ENCODE data around the gene MPV17L2.
"Not testable (repeated sequence)": the region's sequence is repeated elsewhere in the genome, so short reads cannot be mapped to it uniquely, and the experiment has no call there.

Gene MPV17L2

DNA sequence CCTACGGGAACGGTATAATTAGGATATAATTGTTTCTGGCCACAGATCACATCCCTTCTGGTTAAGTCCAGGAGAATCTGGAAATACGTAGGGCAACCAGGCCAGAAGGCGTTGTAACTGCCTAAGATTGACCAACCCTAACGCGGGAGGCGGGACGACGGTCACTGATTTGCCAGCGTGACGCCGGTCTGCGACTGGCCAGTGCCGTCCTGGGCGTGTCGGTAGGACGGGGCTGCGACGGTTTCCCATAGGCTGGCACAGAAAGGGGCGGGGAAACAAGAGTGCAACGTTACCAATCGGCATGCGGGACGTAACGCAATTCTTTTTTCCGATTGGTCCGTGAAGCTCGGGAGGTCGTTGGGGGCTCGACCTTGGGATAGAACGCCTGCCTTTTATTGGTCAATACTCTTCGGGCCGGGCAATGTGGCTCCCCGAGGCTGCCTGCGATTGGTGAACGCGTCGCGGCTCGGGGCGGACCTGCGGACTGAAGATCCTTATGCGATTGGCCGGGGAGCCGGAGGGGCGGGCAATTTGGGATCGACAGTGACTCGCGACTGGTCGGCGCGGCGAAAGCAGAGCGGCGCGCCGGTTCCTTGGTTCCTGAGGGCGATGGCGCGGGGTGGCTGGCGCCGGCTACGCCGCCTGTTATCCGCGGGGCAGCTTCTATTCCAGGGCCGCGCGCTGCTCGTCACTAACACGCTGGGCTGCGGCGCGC is at the start of gene MPV17L2:
TSS of gene MPV17L2 (plus strand) at position 546 of the 715 bp plus-strand sequence. CDS start at position 610, 64 bp downstream.
- peak; percentile 99 to 100 for DNase-seq

DNA sequence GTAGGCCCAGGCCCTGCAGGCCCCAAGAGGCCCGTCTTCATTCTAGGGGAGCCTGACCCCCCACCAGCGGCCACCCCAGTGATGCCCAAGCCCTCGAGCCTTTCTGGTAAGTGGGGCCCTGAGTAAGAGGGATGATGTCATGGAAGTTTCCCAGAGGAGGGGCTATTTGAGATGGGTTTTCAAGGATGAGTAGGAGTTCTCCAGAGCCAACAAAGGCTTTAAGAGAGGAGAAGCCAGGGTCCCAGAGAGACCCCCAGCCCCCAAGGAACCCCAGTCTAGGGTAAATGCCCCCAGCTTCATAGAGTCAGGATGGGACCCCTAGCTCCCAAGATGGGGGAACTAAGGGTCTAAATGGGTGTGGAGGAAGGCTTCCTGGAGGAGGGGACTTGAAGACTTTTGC is 49.1 kb upstream of the MPV17L2 start:
- no peak for DNase-seq

DNA sequence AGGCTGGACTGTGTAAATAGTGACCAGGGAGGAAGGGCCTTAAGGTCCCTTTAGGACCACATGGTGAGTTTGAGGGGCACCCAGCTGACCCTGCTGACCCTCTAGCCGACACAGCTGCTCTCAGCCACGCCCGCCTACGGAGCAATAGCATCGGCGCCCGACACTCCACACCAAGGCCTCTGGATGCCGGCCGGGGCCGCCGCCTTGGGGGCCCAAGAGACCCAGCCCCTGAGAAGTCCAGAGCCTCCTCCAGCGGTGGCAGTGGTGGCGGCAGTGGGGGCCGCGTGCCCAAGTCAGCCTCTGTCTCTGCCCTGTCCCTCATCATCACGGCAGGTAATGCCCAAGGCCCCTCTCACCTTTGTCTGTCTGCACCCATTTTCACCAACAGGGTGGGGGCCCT is 48.7 kb upstream of the MPV17L2 start:
- no peak for DNase-seq

DNA sequence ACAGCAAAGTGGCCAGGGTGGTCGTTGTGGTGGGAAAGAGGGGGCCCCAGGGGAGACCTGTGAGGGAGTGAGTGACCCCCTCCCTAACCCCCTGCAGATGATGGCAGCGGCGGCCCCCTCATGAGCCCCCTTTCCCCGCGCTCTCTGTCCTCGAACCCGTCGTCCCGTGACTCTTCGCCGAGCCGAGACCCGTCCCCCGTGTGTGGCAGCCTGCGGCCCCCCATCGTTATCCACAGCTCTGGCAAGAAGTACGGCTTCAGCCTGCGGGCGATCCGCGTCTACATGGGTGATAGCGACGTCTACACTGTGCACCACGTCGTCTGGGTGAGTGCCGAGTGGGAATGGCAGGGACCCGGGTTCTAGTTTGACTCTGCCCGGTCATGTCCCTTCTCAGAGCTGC is 48.1 kb upstream of the MPV17L2 start:
- DNase-seq = no peak

DNA sequence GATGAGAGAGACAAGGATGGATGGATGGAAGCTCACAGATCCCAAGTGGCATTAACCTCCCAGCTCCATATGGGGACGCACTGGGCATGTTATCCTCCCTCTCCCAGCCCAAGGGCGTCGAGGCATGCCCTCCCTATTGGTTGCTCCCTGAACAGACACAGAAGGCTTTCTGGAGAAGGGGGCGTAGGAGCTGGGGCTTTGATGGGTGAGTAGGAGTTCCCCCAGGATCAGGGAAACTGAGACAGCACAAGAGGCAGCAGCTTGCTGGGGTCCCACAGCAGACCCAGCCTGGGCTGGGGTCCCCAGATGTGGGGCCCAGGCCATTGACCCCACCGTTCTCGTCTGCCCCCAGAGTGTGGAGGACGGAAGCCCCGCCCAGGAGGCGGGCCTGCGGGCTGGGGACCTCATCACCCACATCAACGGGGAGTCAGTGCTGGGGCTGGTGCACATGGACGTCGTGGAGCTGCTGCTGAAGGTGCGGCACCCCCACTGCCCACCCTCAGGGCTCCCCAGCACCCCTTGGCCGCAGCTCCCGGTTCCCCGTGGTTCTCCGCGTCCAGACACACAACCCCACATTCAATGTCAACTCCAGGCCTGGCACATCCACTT is 47.5 kb upstream of the MPV17L2 start:
- no peak for DNase-seq

DNA sequence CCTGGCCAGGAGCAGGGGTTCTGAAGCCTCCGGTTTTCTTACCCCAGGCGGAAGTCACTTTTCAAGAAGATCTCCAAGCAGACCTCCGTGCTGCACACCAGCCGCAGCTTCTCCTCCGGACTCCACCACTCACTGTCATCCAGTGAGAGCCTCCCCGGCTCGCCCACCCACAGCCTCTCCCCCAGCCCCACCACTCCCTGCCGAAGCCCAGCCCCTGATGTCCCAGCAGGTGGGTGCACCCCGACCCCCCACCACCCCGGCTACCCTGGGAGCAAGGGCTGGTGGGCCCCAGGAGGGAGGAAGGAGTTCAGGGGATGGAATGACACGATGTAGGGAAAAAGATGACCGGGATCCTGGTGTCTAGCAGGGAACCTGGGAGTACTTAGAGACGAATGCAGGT is 45.6 kb upstream of the MPV17L2 start:
- DNase-seq = no peak

DNA sequence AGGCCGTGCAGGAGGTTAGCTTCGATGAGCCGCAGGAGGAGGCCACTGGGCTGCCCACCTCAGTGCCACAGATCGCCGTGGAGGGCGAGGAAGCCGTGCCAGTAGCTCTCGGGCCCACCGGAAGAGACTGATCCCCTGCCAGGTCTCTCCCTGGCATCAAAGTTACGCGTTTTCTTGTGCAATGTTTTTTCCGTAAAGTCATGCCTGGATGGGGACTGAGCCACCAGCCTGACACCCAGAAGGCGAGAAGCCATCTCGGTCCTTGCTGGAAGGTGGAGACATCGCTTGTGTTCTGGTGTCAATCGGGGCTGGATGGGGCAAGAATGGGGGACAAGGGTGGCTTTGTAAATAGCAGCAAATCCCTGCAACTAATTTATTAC is 43.4 kb upstream of the MPV17L2 start:
- no peak for DNase-seq

DNA sequence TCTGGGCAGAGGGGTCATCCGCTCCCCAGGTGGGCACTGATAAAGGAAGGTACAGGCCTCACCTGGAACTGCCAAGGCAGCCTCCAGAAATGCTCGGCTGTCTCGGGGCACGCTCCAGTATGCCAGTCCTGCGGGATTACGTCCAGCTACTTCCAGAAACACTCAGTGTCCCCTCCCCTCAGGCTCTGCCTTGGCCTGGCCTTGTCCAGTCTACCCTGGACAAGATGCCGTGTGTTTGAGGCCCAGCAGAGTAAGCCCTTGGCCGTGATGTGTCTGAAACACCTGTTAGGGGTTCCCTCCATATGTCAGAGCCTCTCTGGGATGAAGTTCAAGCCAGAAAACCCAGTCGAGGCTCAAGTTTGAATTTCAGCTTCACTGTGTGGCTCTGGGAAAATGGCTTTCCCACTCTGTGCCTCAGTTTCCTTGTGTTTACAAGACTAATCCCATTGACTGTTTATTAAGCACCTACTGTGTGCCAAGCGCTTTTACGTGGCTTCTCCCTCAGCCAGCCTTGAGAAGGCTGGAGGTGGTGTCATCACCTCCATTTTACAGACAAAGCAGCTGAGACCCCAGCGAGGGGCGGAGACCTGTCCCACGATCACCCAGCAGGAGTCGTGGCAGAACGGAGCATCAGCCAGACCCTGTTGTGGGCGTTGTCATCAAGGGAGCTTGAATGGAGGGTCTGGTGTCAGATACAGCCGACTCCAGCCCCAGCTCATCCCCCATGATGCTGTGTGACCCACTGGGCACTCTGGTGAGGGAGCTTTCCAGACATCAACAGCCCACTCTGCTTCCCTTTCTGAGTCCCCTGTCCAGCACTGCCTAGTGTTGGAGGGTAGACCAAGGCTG is 42.0 kb upstream of the MPV17L2 start:
- DNase-seq = no peak

DNA sequence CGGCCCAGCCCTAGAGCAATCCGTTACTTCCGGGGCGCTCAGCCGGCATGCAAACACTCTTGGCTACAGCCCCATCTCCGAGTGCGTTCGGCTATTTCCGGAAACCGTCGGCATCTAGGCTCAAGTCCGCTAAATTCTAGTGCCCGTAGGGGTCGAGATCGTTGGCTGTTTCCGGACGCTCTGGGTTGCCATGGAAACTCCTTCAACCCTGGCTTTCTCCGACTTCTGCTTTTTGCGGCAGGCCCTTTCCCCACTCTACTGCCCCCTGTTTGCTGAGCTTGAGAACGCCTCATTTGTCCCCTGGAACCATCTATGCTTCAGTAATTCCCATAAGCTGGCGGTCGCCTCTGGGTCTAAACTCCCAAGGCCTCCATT is 40.6 kb upstream of the MPV17L2 start:
- peak; percentile 95 to 96 for DNase-seq

DNA sequence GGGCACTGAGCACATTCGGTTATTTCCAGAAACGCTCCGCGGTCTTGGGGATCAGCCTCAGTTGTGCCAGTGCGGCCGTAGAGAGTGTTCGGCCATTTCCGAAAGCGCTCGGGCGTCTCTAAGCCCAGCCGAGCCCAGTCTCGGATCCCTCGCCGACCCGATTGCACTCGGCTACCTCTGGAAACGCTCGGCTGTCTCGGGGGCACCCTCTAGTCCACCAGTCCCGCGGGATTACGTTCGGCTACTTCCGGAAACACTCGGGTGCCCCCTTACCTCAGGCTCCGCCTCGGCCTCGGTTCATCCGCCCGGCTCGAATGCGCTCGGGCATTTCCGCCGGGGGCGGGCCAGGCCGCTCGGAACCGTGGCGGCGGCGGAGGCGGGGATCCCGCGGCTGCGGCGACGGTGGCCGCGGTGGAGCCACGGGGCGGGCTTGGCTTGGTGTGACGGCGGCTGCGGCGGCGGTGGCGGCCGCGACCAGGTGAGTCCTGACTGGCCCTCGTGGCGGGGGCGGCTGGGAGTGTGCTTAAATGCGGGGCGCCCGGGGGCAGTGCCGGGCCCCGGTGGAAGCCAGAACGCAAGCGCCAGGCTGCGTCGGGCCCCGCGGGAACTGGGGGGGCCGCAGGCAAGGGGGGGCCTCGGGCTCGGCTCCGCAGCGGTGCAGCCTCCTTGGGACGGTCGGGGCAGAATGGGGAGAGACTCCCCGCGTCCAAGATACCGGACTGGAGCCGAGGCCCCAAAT is 40.0 kb upstream of the MPV17L2 start, which contains the start of gene PIK3R2:
TSS of gene PIK3R2 (plus strand) at position 347 of the 739 bp plus-strand sequence. CDS start 2,717 bp downstream, outside the sequence.
- peak; percentile 98 to 99 for DNase-seq

DNA sequence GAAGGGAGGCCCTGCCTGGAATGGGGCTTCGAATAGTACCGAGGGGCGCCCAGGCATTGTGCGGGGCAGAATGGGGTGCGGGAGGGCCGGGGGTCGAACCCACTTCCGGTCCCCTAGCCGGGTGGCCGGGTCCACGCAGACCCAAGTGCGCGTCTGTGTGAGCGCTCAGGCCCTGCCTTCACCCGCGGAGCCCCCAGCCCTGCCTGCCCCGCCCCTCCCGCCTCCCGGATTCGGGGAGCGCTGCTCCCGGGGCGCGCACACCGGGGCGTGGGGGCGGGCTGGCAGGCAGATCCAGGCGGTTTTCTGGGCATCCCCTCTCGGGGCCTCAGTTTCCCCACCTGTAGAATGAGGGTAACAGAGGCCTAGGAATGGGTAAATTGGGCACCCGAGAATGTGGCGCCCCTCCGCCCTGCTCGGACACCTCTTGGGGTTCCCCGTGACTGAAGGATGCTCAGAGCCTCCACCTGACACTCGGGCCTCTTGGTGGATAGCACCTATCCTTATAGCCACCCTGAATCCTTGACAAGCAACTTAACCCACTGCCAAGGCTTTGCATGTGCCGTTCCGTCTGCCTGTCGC is 39.4 kb upstream of the MPV17L2 start:
- no peak for DNase-seq

DNA sequence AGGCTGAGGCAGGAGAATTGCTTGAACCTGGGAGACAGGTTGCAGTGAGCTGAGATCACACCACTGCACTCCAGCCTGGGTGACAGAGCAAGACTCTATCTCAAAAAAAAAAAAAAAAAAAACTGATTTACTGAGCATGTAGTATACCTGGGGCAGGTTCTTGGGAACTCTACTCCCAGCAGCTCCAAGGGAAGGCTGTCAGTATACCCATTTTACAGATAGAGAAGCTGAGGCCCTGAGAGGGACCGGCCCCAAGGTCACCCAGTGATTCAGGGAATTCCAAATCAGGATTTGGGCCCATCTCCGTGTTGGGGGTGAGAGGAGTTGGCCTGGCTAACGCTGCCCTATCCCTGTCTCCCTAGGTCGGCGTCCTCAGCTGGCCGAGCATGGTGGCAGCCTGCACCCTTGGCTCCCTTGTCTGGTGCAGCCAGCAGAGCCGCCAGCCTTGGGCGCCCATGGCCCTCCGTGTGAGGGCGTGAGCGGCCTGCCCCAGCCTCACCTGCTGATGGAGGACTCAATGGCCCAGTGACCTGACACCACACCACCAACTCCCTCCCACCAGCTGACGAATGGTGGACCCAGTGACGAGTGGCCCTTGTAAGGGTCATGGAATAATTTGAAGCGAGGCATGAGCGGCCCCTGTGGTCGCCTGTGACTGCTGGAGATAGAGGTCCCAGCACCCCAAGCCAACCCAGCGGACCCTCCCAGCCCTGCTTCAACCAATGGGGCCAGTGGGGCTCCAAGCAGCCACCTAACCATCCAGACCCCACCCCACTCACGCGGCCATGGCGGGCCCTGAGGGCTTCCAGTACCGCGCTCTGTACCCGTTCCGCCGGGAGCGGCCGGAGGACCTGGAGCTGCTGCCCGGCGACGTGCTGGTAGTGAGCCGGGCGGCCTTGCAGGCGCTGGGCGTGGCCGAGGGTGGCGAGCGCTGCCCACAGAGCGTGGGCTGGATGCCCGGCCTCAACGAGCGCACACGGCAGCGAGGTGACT is 37.6 kb upstream of the MPV17L2 start:
- no peak for DNase-seq

DNA sequence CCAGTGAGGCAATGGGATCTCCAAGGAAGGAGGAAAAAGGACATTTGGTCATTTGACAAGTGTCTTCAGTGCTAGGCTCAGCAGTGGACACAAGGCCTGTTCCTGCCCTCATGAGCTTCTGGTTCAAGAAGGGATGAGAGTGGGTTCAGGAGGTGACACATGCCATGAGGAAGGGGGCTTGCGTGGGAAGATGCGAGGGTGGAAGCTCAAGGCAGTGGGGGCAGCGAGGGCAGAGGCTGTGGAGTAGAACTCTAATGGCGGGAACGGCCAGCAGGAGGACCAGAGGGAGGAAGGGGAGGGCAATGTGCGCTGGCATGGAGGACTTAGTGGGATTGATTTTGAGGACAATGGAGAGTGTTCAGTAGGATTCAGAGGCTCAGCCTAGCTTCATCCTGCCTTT is 36.8 kb upstream of the MPV17L2 start:
- DNase-seq = no peak

DNA sequence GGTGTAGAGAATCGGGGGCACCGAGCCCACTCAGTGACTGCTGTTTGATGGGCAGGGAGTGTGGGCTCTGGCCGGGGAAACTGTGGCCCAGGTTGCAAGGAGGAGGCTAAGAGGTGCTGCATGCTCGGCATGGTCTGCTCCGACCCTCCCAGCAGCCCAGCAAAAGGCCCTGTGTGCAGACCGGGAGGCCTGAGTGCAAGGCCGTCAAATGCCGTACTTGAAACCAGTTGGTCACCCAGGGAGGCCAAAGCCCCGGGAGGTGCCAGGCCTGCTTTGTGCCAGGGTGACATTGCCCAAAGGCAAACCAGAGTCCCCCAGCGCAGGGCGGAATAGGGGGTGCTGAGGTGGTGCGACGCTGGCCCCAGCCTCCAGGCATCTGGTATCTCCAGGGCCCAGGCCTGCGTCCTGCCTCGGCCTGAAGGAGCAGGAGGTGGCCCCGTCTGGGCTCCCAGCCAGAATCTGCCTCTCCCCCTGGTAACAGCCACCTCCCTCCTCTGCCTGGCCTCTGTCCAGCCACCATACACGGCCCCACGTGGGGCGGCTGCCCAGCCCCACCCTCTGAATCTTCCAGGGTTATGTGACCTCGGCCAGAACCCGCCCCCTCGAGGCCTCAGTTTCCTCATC is 36.1 kb upstream of the MPV17L2 start:
- DNase-seq = peak; percentile 93 to 96

DNA sequence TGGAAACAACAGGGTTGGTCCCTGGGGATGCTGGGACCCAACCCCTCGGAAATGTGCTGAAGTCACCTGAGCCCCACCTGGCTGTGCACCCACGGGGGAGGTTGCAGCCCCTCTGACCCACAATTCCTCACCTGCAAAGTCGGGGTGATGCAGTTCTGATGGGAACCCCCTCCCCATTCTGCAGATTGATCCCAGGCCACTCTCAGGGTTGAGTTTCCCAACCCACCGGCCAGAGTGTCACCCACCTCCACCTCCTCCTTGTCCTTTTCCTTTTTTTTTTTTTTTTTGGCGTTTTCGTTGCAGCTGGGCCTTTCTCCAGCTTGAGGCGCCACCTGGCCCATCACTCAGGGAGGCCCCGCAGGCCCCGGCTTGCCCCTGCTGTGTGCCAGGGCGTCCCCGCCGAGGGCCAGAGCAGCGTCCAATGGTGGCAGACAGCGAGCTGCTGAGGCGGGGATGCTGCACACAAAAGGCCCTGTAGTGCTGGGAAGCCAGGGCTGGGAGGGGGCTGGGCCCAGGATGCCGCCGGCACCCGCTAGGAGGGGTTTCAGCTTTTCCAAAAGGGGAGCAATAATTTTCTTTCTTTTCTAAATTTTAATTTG is 35.5 kb upstream of the MPV17L2 start:
- peak; percentile 89 to 96 for DNase-seq

DNA sequence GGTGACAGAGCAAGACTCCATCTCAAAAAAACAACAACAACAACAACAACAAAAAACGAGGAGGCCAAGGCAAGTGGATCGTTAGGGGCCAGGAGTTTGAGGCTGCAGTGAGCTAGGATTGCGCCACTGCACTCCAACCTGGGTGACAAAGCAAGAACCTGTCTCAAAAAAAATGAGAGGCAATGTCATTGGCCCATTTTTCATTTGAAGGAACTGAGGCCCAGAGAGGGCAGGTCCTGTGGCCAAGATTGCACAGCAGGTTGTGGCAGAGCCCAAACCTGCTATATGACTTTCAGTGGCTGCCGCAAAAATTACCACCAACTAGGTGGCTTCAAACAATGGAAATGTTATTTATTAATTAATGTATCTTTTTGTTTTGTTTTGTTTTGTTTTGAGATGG is 34.6 kb upstream of the MPV17L2 start:
- DNase-seq = no peak

DNA sequence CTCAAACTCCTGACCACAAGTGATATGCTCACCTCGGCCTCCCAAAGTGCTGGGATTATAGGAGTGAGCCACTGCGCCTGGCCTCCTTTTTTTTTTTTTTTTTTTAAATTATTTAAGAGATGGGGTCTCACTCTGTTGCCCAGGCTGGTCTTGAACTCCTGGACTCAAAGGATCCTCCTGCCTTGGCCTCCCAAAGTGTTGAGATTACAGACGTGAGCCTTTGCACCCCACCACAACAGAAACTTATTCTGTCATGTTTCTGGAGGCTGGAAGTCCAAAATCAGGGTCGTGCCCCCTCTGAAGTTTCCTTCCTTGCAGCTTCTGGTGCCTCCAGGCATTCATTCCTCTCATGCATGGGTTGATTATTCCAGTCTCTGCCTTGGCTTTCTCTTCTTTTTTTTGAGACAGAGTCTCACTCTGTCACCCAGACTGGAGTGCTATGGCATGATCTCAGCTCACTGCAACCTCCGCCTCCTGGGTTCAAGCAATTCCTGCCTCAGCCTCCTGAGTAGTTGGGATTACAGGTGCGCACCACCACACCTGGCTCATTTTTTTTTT is 33.9 kb upstream of the MPV17L2 start:
- not testable (repeated sequence) for DNase-seq

DNA sequence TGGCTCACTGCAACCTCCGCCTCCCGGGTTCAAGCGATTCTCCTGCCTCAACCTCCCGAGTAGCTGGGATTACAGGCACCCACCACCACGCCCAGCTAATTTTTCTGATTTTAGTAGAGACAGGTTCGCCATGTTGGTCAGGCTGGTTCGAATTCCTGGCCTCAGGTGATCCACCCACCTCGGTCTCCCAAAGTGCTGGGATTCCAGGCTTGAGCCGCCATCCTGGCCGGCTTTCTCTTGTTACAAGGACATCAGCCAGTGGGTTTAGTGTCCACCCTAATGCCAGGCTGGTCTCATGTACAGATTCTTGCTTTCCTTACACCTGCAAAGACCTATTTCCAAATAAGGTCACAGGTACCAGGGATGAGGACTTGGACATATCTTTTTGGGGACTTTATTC is 33.2 kb upstream of the MPV17L2 start:
- DNase-seq = no peak

DNA sequence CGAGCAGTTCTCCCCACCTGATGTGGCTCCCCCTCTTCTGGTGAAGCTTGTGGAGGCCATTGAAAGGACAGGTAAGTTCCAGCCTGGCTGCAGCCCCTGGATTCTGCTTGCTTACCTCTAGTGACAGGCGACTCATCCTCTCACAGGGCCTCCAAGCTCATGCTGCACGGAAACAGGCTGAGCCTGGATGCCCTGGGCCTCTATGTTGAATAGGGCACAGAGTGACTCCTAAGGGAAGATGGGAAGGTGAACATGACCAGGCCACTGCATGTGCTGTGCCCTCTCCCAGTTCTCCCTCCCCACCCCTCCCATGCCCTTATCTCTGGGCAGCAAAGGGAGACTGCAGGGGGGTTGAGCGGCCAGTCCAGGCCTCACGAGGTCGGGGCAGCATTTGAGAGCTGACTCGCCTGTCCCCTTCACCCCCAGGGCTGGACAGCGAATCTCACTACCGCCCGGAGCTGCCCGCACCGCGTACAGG is 32.5 kb upstream of the MPV17L2 start:
- no peak for DNase-seq
